ENCODE results near the gene TSPAN11. TPM values are rescaled to one million over a fixed set of nuclear protein-coding genes. Genes with fewer than 3 reads are reported as not detected.

TSPAN11 gene
- total and polyA plus RNA-seq, 9 donors: 0.33 to 2.8 (median 1.5) TPM

GRCh38 chr12:30880061-30880460, 46.5 kb upstream of the TSPAN11 start:
- 3 to 5% (median 4%) methylated on average over 6 of the region's 6 CpGs for WGBS, 3 donors
- intact Hi-C loops (cut with DNase I): loop anchor here in 1 of 4 donors (10.0 kb wide), 1 partner anchor 105 kb away; no protein-coding TSS in a partner anchor
- Histone ChIP-seq H3K27me3 (no peaks in the 10 kb centered on the region), H3K27ac (no peak overlapping the region), H3K4me3 (no peak overlapping the region), H3K36me3 (no peaks in the 10 kb centered on the region), H3K9me3 (no peaks in the 10 kb centered on the region), H3K4me1 (ENCODE audit: insufficient read depth) (no peaks in the 10 kb centered on the region)
- DNase-seq: no peak
- TF ChIP-seq CTCF (IDR thresholded peaks at IDR 0.05) (no peak), POLR2A (IDR thresholded peaks at IDR 0.05) (no peak), EP300 (IDR thresholded peaks at IDR 0.05) (no peak)

GRCh38 chr12:30880813-30881212, 45.7 kb upstream of the TSPAN11 start:
- Histone ChIP-seq H3K27ac (no peak overlapping the region), H3K4me3 (no peak overlapping the region), H3K27me3 (no peaks in the 10 kb centered on the region), H3K36me3 (no peaks in the 10 kb centered on the region), H3K9me3 (no peaks in the 10 kb centered on the region), H3K4me1 (ENCODE audit: insufficient read depth) (no peaks in the 10 kb centered on the region)
- 61 to 100% (median 96%) methylated on average over 3 of the region's 3 CpGs for WGBS, 3 donors
- TF ChIP-seq POLR2A (IDR thresholded peaks at IDR 0.05) (no peak), CTCF (IDR thresholded peaks at IDR 0.05) (no peak), EP300 (IDR thresholded peaks at IDR 0.05) (no peak)
- intact Hi-C loops (cut with DNase I): loop anchor here in 1 of 4 donors (10.0 kb wide), 1 partner anchor 104 kb away; no protein-coding TSS in a partner anchor
- no peak for DNase-seq

- Histone ChIP-seq H3K4me3 (no peak overlapping the region), H3K27ac (no peak overlapping the region), H3K9me3 (no peaks in the 10 kb centered on the region), H3K4me1 (ENCODE audit: insufficient read depth) (no peaks in the 10 kb centered on the region), H3K27me3 (no peaks in the 10 kb centered on the region), H3K36me3 (no peaks in the 10 kb centered on the region)
- TF ChIP-seq EP300 (IDR thresholded peaks at IDR 0.05) (no peak), POLR2A (IDR thresholded peaks at IDR 0.05) (no peak)
- no peak for DNase-seq
- intact Hi-C loops (cut with DNase I): loop anchor here in 1 of 4 donors (10.0 kb wide), 1 partner anchor 102 kb away; no protein-coding TSS in a partner anchor
- WGBS, 3 donors: 48 to 59% (median 49%) methylated on average over 3 of the region's 3 CpGs
Observed at GRCh38 chr12:30882706-30883105, 43.8 kb upstream of the TSPAN11 start.

GRCh38 chr12:30884799-30885198, 41.7 kb upstream of the TSPAN11 start:
- H3K4me1 ChIP-seq (ENCODE audit: insufficient read depth): no peaks in the 10 kb centered on the region
- H3K4me3 ChIP-seq: no peak overlapping the region
- H3K27me3 ChIP-seq: no peaks in the 10 kb centered on the region
- 85 to 94% (median 93%) methylated on average over 2 of the region's 2 CpGs for WGBS, 3 donors
- TF ChIP-seq CTCF (IDR thresholded peaks at IDR 0.05) (no peak), EP300 (IDR thresholded peaks at IDR 0.05) (no peak)
- H3K9me3 ChIP-seq: no peaks in the 10 kb centered on the region
- intact Hi-C loops (cut with DNase I): loop anchor here in 1 of 4 donors (10.0 kb wide), 1 partner anchor 100 kb away; no protein-coding TSS in a partner anchor
- no peak for DNase-seq
- H3K36me3 ChIP-seq: no peaks in the 10 kb centered on the region
- H3K27ac ChIP-seq: no peak overlapping the region

GRCh38 chr12:30885321-30885720, 41.2 kb upstream of the TSPAN11 start:
- Histone ChIP-seq H3K4me1 (ENCODE audit: insufficient read depth) (no peaks in the 10 kb centered on the region), H3K4me3 (no peak overlapping the region), H3K36me3 (no peaks in the 10 kb centered on the region), H3K27me3 (no peaks in the 10 kb centered on the region), H3K9me3 (no peaks in the 10 kb centered on the region), H3K27ac (no peak overlapping the region)
- intact Hi-C loops (cut with DNase I): loop anchor here in 1 of 4 donors (10.0 kb wide), 1 partner anchor 99 kb away; no protein-coding TSS in a partner anchor
- TF ChIP-seq POLR2A (IDR thresholded peaks at IDR 0.05): no peak
- TF ChIP-seq CTCF (IDR thresholded peaks at IDR 0.05): no peak
- TF ChIP-seq EP300 (IDR thresholded peaks at IDR 0.05): no peak
- WGBS, 3 donors: 75 to 86% (median 82%) methylated on average over 2 of the region's 2 CpGs
- DNase-seq: no peak

All from ovary (tissue), 9 donors.